Right lobe of liver (tissue), 6 donors: Measurements from ENCODE around the gene LY6G6C. TPM values are rescaled to one million over a fixed set of nuclear protein-coding genes. Genes with fewer than 3 reads are reported as not detected.

Experiments
- ATAC-seq, 4 donors: fragments of 200-7000 bp; cut with Tn5 transposase; one replicate each; pipeline ENCODE4 v1.9.1; 2020; ENCODE audit warnings: mild to moderate bottlenecking in 4 of 4, moderate library complexity in 4 of 4
- DNase-seq, 3 donors: peaks; one replicate each; pipeline ENCODE4 v3.0.0-alpha.2; 2020
- H3K27ac ChIP-seq, 3 donors: fragments of 200-600 bp; one replicate each; pipeline ENCODE4 v1.8.0; 2022
- H3K27me3 ChIP-seq, 2 donors: fragments of 200-600 bp; one replicate each; pipeline ENCODE4 v1.8.0; 2022
- H3K36me3 ChIP-seq, 4 donors: fragments of 200-600 bp; sonication (generic) in 1 of 4; one replicate each; pipeline versions ENCODE4 v1.5.1 to v1.8.0; 2017 to 2022; ENCODE audit warnings: control low read depth in 1 of 4
- H3K4me1 ChIP-seq, 4 donors: fragments of 200-600 bp; sonication (generic) in 1 of 4; one replicate each; pipeline versions ENCODE4 v1.5.1 to v1.8.0; 2017 to 2022; ENCODE audit warnings: control low read depth in 1 of 4
- H3K4me3 ChIP-seq, 3 donors: fragments of 200-600 bp; one replicate each; pipeline ENCODE4 v1.8.0; 2022
- H3K9me3 ChIP-seq, 4 donors: fragments of 200-600 bp; sonication (generic) in 1 of 4; one replicate each; pipeline versions ENCODE4 v1.5.1 to v1.8.0; 2017 to 2022; ENCODE audit warnings: control low read depth in 1 of 4
- POLR2A ChIP-seq: fragments of 450-650 bp; IDR thresholded peaks from one replicate; pipeline ENCODE4 v1.6.1; 2017; ENCODE audit warnings: antibody characterized with exemption, mild to moderate bottlenecking
- WGBS: methylation state at CpG from one replicate; pipeline ENCODE4 v1.1.6; 2018; ENCODE audit warnings: low coverage, low lambda C conversion rate; ENCODE audit not compliant: insufficient coverage; ENCODE audit errors: missing lambda C conversion rate; 5-methylcytosine and 5-hydroxymethylcytosine counted together
- intact Hi-C, 2 donors: fragments of 100-400 bp; cut with DNase I; formaldehyde crosslinking; loops; one replicate each; pipeline versions ENCODE4 v1.11.2 to v1.14.1; 2022
- total RNA-seq, 6 experiments: library from RNA; depleted of rRNA in 2 of 6; stranded (reverse); fragments of >200 nt in 2 of 6; fragmentation: NEBNext Ultra II Directional in 3 of 6; extraction: Animal tissue kit (Norgen Biotek cat#: 25700) in 3 of 6; gene quantifications; one replicate each; pipeline versions ENCODE4 v1.1.0 to v1.2.4, GENCODE V29; 2016 to 2023
- TF ChIP-seq, protein P1 (sequence below), 4 donors: fragments of 200-600 bp in 3 of 4; fragments of 450-650 bp in 1 of 4; IDR thresholded peaks; one replicate each; pipeline versions ENCODE4 v1.5.1 to v1.8.0; 2016 to 2022; ENCODE audit warnings: antibody characterized with exemption in 4 of 4, mild to moderate bottlenecking in 2 of 4
- donor health status: DM: no; HTN: yes; CAD: no.
- donor health status: DM: no; HTN: no; CAD: no.
- donor health status: DM: no; HTN: no; CAD: no.
- donor health status: DM: no; HTN: yes; CAD: no.
- donor health status: DM: no; HTN: yes; CAD: no.

The LY6G6C gene
- total RNA-seq, 6 experiments from 2014 or later, result not detected

DNA sequence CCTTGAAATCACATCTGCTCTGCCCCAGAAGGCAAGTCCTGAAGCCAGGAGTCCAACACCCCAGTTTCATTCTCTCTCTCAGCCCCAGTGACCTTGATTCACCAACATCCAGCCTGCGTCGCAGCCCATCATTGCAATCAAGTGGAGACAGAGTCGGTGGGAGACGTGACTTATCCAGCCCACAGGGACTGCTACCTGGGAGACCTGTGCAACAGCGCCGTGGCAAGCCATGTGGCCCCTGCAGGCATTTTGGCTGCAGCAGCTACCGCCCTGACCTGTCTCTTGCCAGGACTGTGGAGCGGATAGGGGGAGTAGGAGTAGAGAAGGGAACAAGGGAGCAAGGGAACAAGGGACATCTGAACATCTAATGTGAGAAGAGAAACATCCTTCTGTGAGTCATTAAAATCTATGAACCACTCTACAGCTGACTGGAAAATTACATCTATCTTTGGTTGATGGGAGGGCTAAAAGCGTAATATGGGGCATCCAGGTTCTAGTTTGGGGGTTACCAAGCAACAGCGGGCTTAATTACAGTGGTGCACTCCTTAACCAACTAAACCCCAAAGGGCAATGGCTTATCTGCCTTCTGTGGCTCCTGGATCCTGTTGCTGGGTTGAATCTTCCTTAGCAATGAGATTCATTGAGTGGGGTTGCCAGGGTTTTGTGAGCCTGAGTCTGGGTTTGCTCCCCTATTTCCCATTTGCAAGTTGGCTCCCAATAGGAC, 3.9 kb downstream of the LY6G6C start:
- DNase-seq (no peak), ATAC-seq (peak; percentile 6 to 58 (median 36))
- H3K27ac ChIP-seq, result no peak overlapping the region

DNA sequence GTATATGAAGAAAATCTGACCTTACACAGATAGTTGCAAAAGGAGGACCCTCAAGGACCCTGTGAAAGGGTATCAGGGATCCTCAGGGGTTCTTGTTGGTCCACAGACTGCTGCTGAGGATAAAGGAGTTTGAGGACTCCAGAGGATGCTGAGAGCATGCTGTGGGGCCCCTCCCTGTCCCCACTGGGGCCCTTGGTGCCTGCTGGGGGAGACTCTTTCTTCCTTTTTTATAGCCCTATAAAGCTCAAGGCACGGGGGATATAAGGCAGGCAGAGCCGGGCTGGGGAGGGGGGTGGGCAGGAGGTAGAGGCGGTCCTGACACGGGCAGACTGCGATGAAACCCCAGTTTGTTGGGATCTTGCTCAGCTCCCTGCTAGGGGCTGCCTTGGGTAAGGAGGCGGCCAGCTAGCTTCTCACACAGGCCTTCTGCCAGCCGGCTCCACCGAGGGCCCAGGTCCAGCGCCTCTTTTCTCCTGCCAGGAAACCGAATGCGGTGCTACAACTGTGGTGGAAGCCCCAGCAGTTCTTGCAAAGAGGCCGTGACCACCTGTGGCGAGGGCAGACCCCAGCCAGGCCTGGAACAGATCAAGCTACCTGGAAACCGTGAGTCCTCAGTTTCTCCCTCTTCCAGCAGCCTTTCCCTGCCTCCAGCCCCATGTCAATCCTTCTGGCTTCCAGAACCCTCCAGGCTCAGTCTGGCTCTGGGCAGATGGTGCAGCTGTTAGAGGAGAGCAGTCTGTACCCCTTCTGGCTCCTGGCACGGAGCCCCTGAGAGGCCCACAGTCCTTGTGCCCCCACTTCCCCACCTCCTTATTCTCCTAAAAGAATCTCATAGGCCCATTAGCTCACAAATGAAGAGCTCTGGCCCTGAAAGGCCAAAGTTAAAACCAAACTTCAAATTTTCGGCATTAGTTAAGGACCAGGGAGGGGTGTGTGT, 6.3 kb downstream of the LY6G6C start, which contains the start of gene LY6G6D:
Gene LY6G6D, plus strand, starts transcription at position 327 of the 937 bp plus-strand sequence. Its CDS starts 8 bp downstream, at position 335.
- WGBS, result 72% methylated on average over 3 of the region's 16 CpGs
- intact Hi-C loops, result loop anchor here in 1 of 2 donors (10.0 kb wide), 1 partner anchor 50 kb away; the partner anchor contains the start of gene SAPCD1
- no peak for DNase-seq
- Histone ChIP-seq H3K27ac (no peak within 1 kb of the TSS), H3K4me3 (no peak within 1 kb of the TSS), H3K9me3 (no peaks in the 10 kb centered on the region), H3K4me1 (no peaks in the 10 kb centered on the region), H3K36me3 (no peaks in the 10 kb centered on the region), H3K27me3 (no peaks in the 10 kb centered on the region)
- TF ChIP-seq POLR2A, result no peak
- ATAC-seq, result no peak

More for the DNA sequence above, 3.9 kb downstream of the LY6G6C start:
- H3K4me3 ChIP-seq, result no peak overlapping the region
- TF ChIP-seq, protein P1, sequence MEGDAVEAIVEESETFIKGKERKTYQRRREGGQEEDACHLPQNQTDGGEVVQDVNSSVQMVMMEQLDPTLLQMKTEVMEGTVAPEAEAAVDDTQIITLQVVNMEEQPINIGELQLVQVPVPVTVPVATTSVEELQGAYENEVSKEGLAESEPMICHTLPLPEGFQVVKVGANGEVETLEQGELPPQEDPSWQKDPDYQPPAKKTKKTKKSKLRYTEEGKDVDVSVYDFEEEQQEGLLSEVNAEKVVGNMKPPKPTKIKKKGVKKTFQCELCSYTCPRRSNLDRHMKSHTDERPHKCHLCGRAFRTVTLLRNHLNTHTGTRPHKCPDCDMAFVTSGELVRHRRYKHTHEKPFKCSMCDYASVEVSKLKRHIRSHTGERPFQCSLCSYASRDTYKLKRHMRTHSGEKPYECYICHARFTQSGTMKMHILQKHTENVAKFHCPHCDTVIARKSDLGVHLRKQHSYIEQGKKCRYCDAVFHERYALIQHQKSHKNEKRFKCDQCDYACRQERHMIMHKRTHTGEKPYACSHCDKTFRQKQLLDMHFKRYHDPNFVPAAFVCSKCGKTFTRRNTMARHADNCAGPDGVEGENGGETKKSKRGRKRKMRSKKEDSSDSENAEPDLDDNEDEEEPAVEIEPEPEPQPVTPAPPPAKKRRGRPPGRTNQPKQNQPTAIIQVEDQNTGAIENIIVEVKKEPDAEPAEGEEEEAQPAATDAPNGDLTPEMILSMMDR (IDR thresholded peaks at IDR 0.05), result peak in 2 of 4 donors; percentile 7 to 9
- no peak for TF ChIP-seq POLR2A
- intact Hi-C loops, result loop anchor here in 1 of 2 donors (10.0 kb wide), 1 partner anchor 47 kb away; the partner anchor contains the start of gene SAPCD1
- no peaks in the 10 kb centered on the region for H3K9me3 ChIP-seq
- no peaks in the 10 kb centered on the region for H3K36me3 ChIP-seq
- WGBS, result 70% methylated on average over 7 of the region's 10 CpGs
- no peaks in the 10 kb centered on the region for H3K27me3 ChIP-seq
- H3K4me1 ChIP-seq, result no peaks in the 10 kb centered on the region

DNA sequence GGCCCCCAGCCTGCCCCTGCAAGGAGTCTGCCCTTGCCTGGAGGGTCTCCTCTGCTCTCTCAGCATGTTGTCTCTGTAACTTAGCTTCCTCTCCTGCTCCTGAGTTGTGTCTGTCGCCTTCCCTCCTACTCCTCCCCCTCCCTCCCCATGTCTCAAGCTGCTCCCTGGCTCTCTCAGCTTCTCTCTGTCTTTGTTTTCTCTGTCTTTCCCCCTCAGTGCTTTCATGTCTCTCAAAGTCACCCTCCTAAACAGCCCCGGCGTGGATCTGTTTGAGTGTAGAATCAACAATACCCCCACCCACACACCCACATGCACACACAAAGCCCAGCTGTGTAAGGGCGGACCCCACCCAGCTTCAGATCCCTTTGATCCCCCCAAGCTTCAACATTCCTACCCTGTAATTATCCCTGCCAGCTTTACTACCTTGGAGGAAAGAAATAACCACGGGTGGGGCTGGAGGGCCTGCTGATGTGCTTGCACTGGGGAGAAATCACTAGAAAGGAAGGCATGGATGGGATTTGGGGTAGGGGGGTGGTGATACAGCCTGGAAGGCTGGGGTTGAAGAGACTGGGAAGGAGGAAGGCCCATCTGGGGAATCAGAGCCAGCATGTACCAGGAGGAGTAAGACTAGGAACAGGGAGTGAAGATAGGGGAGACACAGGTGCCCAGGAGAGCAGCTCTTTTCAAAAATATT, 7.4 kb downstream of the LY6G6C start:
- DNase-seq (no peak), ATAC-seq (no peak)
- no peak for TF ChIP-seq POLR2A
- TF ChIP-seq, protein P1 (IDR thresholded peaks at IDR 0.05), result no peak
- intact Hi-C loops, result loop anchor here in 1 of 2 donors (10.0 kb wide), 1 partner anchor 51 kb away; the partner anchor contains the start of gene SAPCD1
- Histone ChIP-seq H3K4me1 (no peaks in the 10 kb centered on the region), H3K27me3 (no peaks in the 10 kb centered on the region), H3K9me3 (no peaks in the 10 kb centered on the region), H3K4me3 (no peak overlapping the region), H3K27ac (no peak overlapping the region), H3K36me3 (no peaks in the 10 kb centered on the region)
- 70% methylated on average over 4 of the region's 5 CpGs for WGBS

DNA sequence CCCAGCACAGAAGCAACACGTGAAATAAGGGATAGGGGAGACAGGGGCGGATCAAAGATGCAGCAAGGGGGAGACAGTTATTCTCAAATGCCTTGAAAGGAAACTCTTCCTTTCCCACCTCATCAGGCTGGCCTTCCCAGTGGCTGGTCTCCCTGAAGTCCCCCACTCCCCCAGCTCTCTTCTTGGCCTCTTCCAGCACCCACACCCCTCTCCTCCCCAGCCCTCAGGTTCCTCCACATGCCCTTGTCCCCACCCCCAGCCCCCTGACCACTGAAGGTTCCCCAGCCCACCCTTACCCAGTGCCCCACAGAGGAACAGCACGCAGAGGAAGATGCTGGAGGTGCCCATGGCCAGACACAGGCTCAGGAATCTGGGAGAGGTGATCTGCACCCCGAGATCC, 8.1 kb downstream of the LY6G6C start:
- Histone ChIP-seq H3K27ac (no peak overlapping the region), H3K36me3 (no peaks in the 10 kb centered on the region), H3K4me3 (no peak overlapping the region), H3K9me3 (no peaks in the 10 kb centered on the region), H3K27me3 (no peaks in the 10 kb centered on the region), H3K4me1 (no peaks in the 10 kb centered on the region)
- no peak for ATAC-seq
- 70% methylated on average over 3 of the region's 4 CpGs for WGBS
- no peak for DNase-seq
- intact Hi-C loops, result loop anchor here in 1 of 2 donors (10.0 kb wide), 1 partner anchor 51 kb away; the partner anchor contains the start of gene SAPCD1
- TF ChIP-seq, protein P1 (IDR thresholded peaks at IDR 0.05), result no peak
- no peak for TF ChIP-seq POLR2A
